Skeletal muscle cell (primary cell): ENCODE data around the gene POM121L2.
"Not testable (repeated sequence)": the region's sequence is repeated elsewhere in the genome, so short reads cannot be mapped to it uniquely, and the experiment has no call there.

Experiments
- DNase-seq: peaks from one replicate; pipeline ENCODE4 v3.0.0-alpha.2; 2010; ENCODE audit warnings: low read depth
- H3K4me3 ChIP-seq: 2 replicates; pipeline ENCODE4 v1.5.1; 2011; ENCODE audit warnings: low read depth, mild to moderate bottlenecking, control low read depth, low read length, moderate library complexity

Gene POM121L2

GRCh38 chr6:27267857-27268434 lies 44.1 kb downstream of the POM121L2 start:
- no peak for DNase-seq
- H3K4me3 ChIP-seq, result no peak overlapping the region

GRCh38 chr6:27267003-27267402 lies 45.1 kb downstream of the POM121L2 start:
- not testable (repeated sequence) for DNase-seq, H3K4me3 ChIP-seq

GRCh38 chr6:27263886-27264285 lies 48.2 kb downstream of the POM121L2 start:
- H3K4me3 ChIP-seq, result no peak overlapping the region
- no peak for DNase-seq

GRCh38 chr6:27260836-27261375 lies 51.2 kb downstream of the POM121L2 start:
- DNase-seq, result no peak
- peak overlapping the region; percentile 18 for H3K4me3 ChIP-seq

GRCh38 chr6:27260369-27260768 lies 51.7 kb downstream of the POM121L2 start:
- no peak for DNase-seq
- peak overlapping the region; percentile 18 for H3K4me3 ChIP-seq
